ENCODE results near the gene FAM78A.

DNA sequence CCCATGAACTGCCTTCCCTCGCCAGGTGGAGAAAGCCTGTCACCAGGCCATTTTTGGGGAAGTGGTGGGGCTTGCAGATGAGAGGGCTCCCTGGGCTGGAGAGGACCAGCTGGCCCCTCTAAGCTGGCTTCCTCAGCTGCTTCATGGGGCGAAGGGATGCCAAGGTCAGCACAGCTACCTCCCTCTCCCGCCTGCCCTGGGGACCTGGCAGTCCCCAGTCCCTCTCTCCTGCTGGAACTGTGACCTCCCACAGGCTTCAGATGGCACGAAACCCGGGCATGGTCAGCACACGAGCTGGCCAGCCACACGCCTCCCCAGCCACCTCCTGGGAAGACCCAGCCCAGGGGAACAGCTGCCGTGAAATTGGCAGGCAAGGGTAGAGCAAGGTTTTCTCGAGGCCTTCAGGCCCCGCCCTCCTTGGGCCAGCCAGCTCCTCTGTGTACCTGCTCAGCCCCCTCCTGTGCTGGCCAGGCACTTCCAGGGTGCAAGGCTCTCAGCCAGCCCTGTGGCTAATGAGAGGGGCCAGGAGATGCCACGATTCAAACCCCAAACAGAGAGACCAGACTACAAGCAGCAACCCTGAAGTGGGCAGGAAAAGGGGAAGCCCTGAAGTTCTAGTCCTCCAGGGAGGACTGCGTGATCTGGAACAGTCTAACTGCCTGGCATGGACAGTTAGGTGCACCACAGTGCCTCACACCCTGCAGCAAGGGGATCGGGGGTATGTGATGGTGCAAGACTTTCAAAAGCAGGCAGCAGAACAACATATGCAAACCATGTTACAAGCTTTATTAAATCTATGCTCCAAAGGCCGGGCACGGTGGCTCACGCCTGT is 26.1 kb upstream of the FAM78A start:
- TF ChIP-seq, protein P1, sequence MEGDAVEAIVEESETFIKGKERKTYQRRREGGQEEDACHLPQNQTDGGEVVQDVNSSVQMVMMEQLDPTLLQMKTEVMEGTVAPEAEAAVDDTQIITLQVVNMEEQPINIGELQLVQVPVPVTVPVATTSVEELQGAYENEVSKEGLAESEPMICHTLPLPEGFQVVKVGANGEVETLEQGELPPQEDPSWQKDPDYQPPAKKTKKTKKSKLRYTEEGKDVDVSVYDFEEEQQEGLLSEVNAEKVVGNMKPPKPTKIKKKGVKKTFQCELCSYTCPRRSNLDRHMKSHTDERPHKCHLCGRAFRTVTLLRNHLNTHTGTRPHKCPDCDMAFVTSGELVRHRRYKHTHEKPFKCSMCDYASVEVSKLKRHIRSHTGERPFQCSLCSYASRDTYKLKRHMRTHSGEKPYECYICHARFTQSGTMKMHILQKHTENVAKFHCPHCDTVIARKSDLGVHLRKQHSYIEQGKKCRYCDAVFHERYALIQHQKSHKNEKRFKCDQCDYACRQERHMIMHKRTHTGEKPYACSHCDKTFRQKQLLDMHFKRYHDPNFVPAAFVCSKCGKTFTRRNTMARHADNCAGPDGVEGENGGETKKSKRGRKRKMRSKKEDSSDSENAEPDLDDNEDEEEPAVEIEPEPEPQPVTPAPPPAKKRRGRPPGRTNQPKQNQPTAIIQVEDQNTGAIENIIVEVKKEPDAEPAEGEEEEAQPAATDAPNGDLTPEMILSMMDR (IDR thresholded peaks at IDR 0.05), result no peak
- TF ChIP-seq EZH2 (IDR thresholded peaks at IDR 0.05; ENCODE audit: borderline replicate concordance, insufficient read depth, low read depth, low read length, poor library complexity, severe bottlenecking), result no peak

Data from B cell (primary cell).